Mucosa of stomach (tissue), 1 donor: ENCODE measurements around the gene PBX3.
A peak's percentile ranks its signal among the peaks of the same experiment; 100 is the strongest.

Experiments
- H3K27me3 ChIP-seq: one replicate; pipeline ENCODE4 v1.7.0; 2013; ENCODE audit warnings: mild to moderate bottlenecking, low read length; ENCODE audit not compliant: control insufficient read depth, insufficient read depth
- H3K36me3 ChIP-seq: one replicate; pipeline ENCODE4 v1.7.0; 2013; ENCODE audit warnings: low read length; ENCODE audit not compliant: control insufficient read depth, insufficient read depth
- H3K4me1 ChIP-seq: one replicate; pipeline ENCODE4 v1.7.0; 2013; ENCODE audit warnings: mild to moderate bottlenecking, low read length; ENCODE audit not compliant: control insufficient read depth, insufficient read depth
- H3K4me3 ChIP-seq: one replicate; pipeline ENCODE4 v1.7.0; 2013; ENCODE audit warnings: low read length
- H3K9ac ChIP-seq: one replicate; pipeline ENCODE4 v1.7.0; 2013; ENCODE audit warnings: mild to moderate bottlenecking, low read length, moderate library complexity
- H3K9me3 ChIP-seq: one replicate; pipeline ENCODE4 v1.7.0; 2013; ENCODE audit warnings: mild to moderate bottlenecking, low read length, moderate library complexity; ENCODE audit not compliant: control insufficient read depth
- donor health status: Pancreatic carcinoma.

PBX3 gene

GRCh38 chr9:125747053-125747764 is at the start of gene PBX3:
PBX3 (plus strand) TSS chr9:125747373.
- Histone ChIP-seq H3K9ac (peak within 1 kb of the TSS; percentile 74), H3K4me1 (peaks cover 10% of the 10 kb centered on the region), H3K27me3 (no peaks in the 10 kb centered on the region), H3K36me3 (no peaks in the 10 kb centered on the region), H3K4me3 (peak within 1 kb of the TSS; percentile 63), H3K9me3 (no peaks in the 10 kb centered on the region)

- no peak overlapping the region for H3K4me3 ChIP-seq
These were observed 47.3 kb upstream of the PBX3 start for GRCh38 chr9:125699870-125700269.

GRCh38 chr9:125700791-125701190 is 46.4 kb upstream of the PBX3 start:
- H3K9ac ChIP-seq, result no peak overlapping the region
- no peak overlapping the region for H3K4me3 ChIP-seq
- H3K27me3 ChIP-seq, result no peaks in the 10 kb centered on the region
- no peaks in the 10 kb centered on the region for H3K9me3 ChIP-seq
- no peaks in the 10 kb centered on the region for H3K36me3 ChIP-seq
- H3K4me1 ChIP-seq, result peaks cover 9% of the 10 kb centered on the region

More at GRCh38 chr9:125699870-125700269, 47.3 kb upstream of the PBX3 start:
- Histone ChIP-seq H3K9ac (no peak overlapping the region), H3K36me3 (no peaks in the 10 kb centered on the region), H3K4me1 (peaks cover 2% of the 10 kb centered on the region), H3K27me3 (no peaks in the 10 kb centered on the region), H3K9me3 (no peaks in the 10 kb centered on the region)

GRCh38 chr9:125701351-125701750 is 45.8 kb upstream of the PBX3 start:
- Histone ChIP-seq H3K9me3 (no peaks in the 10 kb centered on the region), H3K36me3 (no peaks in the 10 kb centered on the region), H3K9ac (no peak overlapping the region), H3K27me3 (no peaks in the 10 kb centered on the region), H3K4me3 (no peak overlapping the region), H3K4me1 (peaks cover 9% of the 10 kb centered on the region)

GRCh38 chr9:125703662-125704061 is 43.5 kb upstream of the PBX3 start:
- no peak overlapping the region for H3K4me3 ChIP-seq
- no peaks in the 10 kb centered on the region for H3K36me3 ChIP-seq
- no peaks in the 10 kb centered on the region for H3K9me3 ChIP-seq
- H3K27me3 ChIP-seq, result no peaks in the 10 kb centered on the region
- no peak overlapping the region for H3K9ac ChIP-seq
- peaks cover 14% of the 10 kb centered on the region for H3K4me1 ChIP-seq

GRCh38 chr9:125705893-125706292 is 41.3 kb upstream of the PBX3 start:
- H3K9ac ChIP-seq, result no peak overlapping the region
- no peaks in the 10 kb centered on the region for H3K9me3 ChIP-seq
- no peaks in the 10 kb centered on the region for H3K36me3 ChIP-seq
- H3K4me1 ChIP-seq, result peaks cover 14% of the 10 kb centered on the region
- H3K4me3 ChIP-seq, result peak overlapping the region; percentile 68
- no peaks in the 10 kb centered on the region for H3K27me3 ChIP-seq

GRCh38 chr9:125706651-125707471 is 40.3 kb upstream of the PBX3 start, which contains the start of gene MAPKAP1:
MAPKAP1 (minus strand) TSS chr9:125707208; CDS start chr9:125672574, 34,634 bp downstream.
- H3K36me3 ChIP-seq, result no peaks in the 10 kb centered on the region
- H3K9ac ChIP-seq, result peak within 1 kb of the TSS; percentile 85
- no peaks in the 10 kb centered on the region for H3K27me3 ChIP-seq
- H3K4me3 ChIP-seq, result peak within 1 kb of the TSS; percentile 68
- no peaks in the 10 kb centered on the region for H3K9me3 ChIP-seq
- H3K4me1 ChIP-seq, result peaks cover 14% of the 10 kb centered on the region

GRCh38 chr9:125707472-125707804 is 39.7 kb upstream of the PBX3 start:
- Histone ChIP-seq H3K4me1 (peaks cover 14% of the 10 kb centered on the region), H3K4me3 (peak overlapping the region; percentile 68), H3K27me3 (no peaks in the 10 kb centered on the region), H3K36me3 (no peaks in the 10 kb centered on the region), H3K9me3 (no peaks in the 10 kb centered on the region), H3K9ac (peak overlapping the region; percentile 85)

GRCh38 chr9:125726456-125727132 is 20.6 kb upstream of the PBX3 start:
- no peaks in the 10 kb centered on the region for H3K27me3 ChIP-seq
- H3K36me3 ChIP-seq, result no peaks in the 10 kb centered on the region
- no peaks in the 10 kb centered on the region for H3K9me3 ChIP-seq
- no peak overlapping the region for H3K9ac ChIP-seq
- no peak overlapping the region for H3K4me3 ChIP-seq
- no peaks in the 10 kb centered on the region for H3K4me1 ChIP-seq

GRCh38 chr9:125730168-125730567 is 17.0 kb upstream of the PBX3 start:
- Histone ChIP-seq H3K4me1 (no peaks in the 10 kb centered on the region), H3K9me3 (no peaks in the 10 kb centered on the region), H3K9ac (no peak overlapping the region), H3K27me3 (no peaks in the 10 kb centered on the region), H3K36me3 (no peaks in the 10 kb centered on the region), H3K4me3 (no peak overlapping the region)

- H3K27me3 ChIP-seq, result no peaks in the 10 kb centered on the region
These were observed 14.6 kb upstream of the PBX3 start for GRCh38 chr9:125732562-125732961.

GRCh38 chr9:125739436-125739835 is 7.7 kb upstream of the PBX3 start:
- no peaks in the 10 kb centered on the region for H3K27me3 ChIP-seq
- no peaks in the 10 kb centered on the region for H3K9me3 ChIP-seq
- no peak overlapping the region for H3K4me3 ChIP-seq
- H3K9ac ChIP-seq, result no peak overlapping the region
- no peaks in the 10 kb centered on the region for H3K4me1 ChIP-seq
- no peaks in the 10 kb centered on the region for H3K36me3 ChIP-seq

More at GRCh38 chr9:125732562-125732961, 14.6 kb upstream of the PBX3 start:
- Histone ChIP-seq H3K4me3 (no peak overlapping the region), H3K9ac (no peak overlapping the region), H3K9me3 (no peaks in the 10 kb centered on the region), H3K36me3 (no peaks in the 10 kb centered on the region), H3K4me1 (no peaks in the 10 kb centered on the region)
